Activated CD8-positive, alpha-beta memory T cell treated with anti-CD3 and anti-CD28 coated beads for 36 hours (primary cell): ENCODE results near the gene AGPAT1. TPM values are rescaled to one million over a fixed set of nuclear protein-coding genes. Genes with fewer than 3 reads are reported as not detected.

Source experiments
- CTCF ChIA-PET: fragments of 350-600 bp; sonication (Branson Sonifier 250); formaldehyde crosslinking; loops from one replicate; lab custom pipeline; 2021; ENCODE audit warnings: antibody characterized with exemption; lab: Charles Lee
- POLR2A ChIA-PET: fragments of 350-600 bp; sonication (Branson Sonifier 250); formaldehyde crosslinking; loops from one replicate; lab custom pipeline; 2021; ENCODE audit warnings: antibody characterized with exemption; lab: Charles Lee
- total RNA-seq, 2 experiments: library from RNA; stranded (reverse); gene quantifications; one replicate each; pipeline ENCODE4 v1.2.3, GENCODE V29; 2021

Gene AGPAT1
- total RNA-seq, 2 experiments from 2014 or later = 41.0 to 43.5 TPM

DNA sequence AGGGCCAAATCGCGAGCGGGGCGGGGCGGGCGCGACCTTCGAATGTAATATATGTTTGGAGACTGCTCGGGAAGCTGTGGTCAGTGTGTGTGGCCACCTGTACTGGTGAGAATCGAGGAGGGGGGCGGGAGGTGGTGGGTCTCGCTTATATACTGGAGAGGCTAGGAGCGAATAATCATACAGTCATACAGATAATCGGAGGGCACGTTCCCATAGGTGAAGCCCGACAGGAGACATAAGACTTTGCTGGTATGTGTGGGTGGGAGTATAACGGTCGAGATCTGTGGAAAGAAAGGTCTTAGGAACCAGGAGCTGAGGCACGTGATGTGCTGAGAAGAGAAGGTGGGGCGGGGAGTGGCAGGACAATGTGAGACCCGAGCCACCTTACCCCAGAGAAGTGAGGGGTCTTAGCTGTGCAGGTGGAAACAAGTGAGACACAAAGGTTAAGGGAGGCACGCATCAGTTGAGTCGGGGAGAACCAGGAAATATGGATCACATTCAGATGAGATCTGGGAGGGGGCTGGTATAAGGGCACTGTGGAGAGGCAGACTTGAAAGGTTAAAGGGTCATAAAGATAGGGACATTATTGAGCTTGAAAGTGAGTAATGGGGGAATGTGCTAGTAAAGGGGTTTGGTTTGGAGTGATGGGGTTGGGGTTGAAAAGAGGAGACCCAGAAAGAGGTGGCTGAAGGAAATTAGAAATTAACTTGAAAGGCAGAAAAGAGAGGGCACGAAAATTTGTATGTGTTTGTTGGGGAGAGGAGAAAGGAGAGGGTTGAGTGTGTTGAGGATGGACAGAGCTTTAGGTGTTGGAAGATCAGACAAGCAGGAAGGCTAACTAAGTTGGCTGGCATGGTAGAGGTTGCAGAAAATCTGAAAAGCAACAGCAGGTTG, 2.9 kb upstream of the AGPAT1 start:
- ChIA-PET POLR2A (interaction anchor here (0.5 to 1.2 kb wide), 5 partner anchors 11 to 167 kb away, joined by 3 to 16 read pairs (median 7); partner anchors contain the start of genes GPSM3 and PBX2), CTCF (interaction anchor here (0.7 to 1.5 kb wide), 4 partner anchors 9 to 67 kb away, joined by 4 to 7 read pairs (median 5); partner anchors contain the start of gene GPSM3)

DNA sequence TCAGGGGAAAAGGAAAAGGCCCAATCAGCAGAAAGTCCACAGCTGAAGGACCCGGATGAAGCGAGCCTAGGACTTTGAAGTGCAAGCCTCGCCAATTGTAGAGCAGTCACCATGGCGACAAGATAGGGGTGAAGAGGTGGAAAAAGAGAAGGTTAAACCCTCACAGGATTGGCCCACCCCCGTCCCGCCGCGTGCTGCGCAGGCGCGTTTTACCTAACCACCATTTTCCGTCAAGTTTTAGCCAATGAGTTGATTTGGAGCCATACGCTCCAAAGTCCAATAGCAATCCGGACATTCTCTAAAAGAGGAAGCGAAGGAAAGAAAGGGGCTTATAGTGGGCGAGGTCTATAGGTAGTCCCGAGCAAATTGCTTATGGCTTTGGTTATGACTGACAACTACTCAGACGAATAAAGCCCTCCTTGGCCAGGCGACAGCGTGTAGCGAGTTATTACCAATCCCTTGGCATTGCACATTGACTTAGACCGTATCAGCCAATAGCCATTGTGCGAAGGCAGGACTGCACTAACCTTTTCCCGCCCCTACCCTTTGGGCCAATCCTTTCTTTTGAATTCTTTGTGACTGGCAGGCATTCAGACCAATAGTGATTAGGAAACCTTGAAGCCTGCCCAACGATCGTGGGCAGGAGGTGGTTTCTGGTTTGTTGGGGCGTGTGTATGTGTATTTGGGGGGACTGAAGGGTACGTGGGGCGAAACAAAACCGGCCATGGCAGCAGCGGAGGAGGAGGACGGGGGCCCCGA, 2.1 kb upstream of the AGPAT1 start, which contains the start of gene RNF5:
Gene RNF5 (plus strand): TSS at position 618 of the 759 bp plus-strand sequence. CDS start 107 bp downstream, at position 725.
- ChIA-PET CTCF (interaction anchor here (1.2 to 1.5 kb wide), 2 partner anchors 10 to 15 kb away, joined by 4 to 7 read pairs; partner anchors contain the start of gene GPSM3), POLR2A (interaction anchor here (1.2 kb wide), 1 partner anchor 15 kb away, joined by 7 read pairs; the partner anchor contains the start of gene GPSM3)

DNA sequence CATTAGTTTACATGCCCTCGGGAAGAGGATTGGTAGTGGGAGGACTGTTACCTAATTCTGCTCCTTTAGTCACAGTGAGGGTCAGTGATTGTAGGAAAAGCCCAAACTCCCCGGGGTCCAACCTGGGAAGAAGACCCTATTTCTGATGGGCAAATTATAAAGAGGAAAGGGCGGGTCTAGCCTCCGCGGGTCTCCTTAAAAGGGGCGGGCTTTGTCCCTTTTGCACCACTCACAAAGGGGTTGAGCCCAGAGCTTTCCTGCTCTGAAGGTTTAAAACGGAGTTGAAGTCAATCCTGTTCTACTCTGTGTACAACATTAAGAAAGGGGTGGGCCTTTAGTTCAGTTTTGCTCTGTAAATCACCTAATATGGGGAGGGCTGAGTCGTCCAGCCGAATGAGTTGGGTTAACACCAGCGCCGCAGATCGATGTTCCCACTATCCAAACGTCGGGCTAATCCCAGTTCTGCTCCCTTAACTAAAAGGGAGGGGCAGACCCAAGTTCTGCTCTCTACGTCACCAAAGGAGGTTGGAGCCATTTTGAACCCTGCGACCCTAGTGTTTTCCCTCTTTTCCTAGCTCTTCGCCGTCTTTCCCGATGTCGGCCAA, 1.4 kb upstream of the AGPAT1 start:
- POLR2A ChIA-PET = no interaction called here
- CTCF ChIA-PET = interaction anchor here (1.5 to 1.7 kb wide), 2 partner anchors 10 to 18 kb away, joined by 4 read pairs; no protein-coding TSS in a partner anchor

- ChIA-PET POLR2A (interaction anchor here (0.7 kb wide), 1 partner anchor 16 kb away, joined by 4 read pairs; the partner anchor contains the start of gene GPSM3), CTCF (interaction anchor here (1.5 to 1.7 kb wide), 2 partner anchors 11 to 19 kb away, joined by 4 read pairs; no protein-coding TSS in a partner anchor)
Measured at GRCh38 chr6:32176476-32177182, 745 bp upstream of the AGPAT1 start.

GRCh38 chr6:32175322-32175710, 568 bp downstream of the AGPAT1 start:
- POLR2A ChIA-PET = no interaction called here

GRCh38 chr6:32174416-32174815, 1.5 kb downstream of the AGPAT1 start:
- CTCF ChIA-PET = no interaction called here
- POLR2A ChIA-PET = no interaction called here

More at GRCh38 chr6:32175322-32175710, 568 bp downstream of the AGPAT1 start:
- CTCF ChIA-PET = no interaction called here

DNA sequence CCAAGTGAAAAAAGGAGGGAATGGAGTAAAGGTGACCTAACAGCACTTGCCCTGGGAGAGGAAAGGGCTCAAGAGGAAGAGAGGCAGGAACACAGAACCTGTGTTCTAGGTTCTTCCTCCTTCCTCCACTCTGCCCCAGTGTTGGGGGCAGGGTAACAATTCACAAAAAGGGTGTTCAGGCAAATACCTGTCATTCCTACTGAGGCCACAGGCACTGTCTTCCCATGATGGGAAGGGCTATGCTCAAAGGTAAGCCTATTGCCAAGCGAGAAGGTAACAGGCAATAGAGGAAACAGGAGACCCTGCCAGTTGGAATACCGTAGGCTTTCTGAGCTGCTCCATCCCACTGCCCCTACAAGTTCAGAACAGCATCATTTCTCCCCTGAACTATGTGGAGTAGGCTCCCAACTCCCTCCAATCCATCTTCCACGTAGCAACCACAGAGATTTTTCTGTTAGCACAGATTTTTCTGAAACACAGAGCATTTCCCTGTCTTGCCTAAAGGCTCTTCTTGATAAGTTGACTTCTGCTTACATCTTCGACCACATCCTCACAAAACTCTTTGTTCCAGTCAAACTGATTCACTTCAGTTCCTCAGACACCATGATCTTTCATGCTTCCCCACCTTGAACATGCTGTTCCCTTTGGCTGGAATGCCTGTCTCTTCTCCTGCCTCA, 2.7 kb downstream of the AGPAT1 start:
- ChIA-PET POLR2A (no interaction called here), CTCF (no interaction called here)

- POLR2A ChIA-PET = no interaction called here
Measured at GRCh38 chr6:32171234-32171633, 4.7 kb downstream of the AGPAT1 start.

GRCh38 chr6:32170294-32170693, 5.6 kb downstream of the AGPAT1 start:
- ChIA-PET POLR2A (no interaction called here), CTCF (no interaction called here)

More at GRCh38 chr6:32171234-32171633, 4.7 kb downstream of the AGPAT1 start:
- CTCF ChIA-PET = no interaction called here

GRCh38 chr6:32168807-32169591, 6.9 kb downstream of the AGPAT1 start:
- ChIA-PET CTCF (no interaction called here), POLR2A (no interaction called here)

DNA sequence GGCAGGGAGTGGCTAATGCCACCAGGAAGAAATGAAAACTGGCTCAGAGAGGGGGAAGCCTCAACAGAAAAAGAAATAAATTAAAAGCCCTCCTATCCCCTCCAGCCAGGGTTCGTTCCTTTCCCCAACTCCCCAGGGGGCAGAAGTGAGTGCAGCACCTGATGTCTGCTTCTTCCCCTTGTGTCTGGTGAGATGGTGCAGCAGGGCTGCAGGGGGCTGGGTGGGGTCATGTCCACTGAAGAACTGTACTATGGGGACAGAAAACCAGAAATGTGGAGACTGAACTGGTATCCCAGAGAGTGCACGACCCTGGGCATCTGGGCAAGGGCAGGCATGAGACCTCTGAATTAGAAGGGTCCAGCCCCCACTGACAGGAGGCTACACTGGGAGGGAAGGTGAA, 7.5 kb downstream of the AGPAT1 start:
- POLR2A ChIA-PET = no interaction called here
- CTCF ChIA-PET = no interaction called here

- CTCF ChIA-PET = no interaction called here
Measured at GRCh38 chr6:32167761-32168262, 8.1 kb downstream of the AGPAT1 start.

DNA sequence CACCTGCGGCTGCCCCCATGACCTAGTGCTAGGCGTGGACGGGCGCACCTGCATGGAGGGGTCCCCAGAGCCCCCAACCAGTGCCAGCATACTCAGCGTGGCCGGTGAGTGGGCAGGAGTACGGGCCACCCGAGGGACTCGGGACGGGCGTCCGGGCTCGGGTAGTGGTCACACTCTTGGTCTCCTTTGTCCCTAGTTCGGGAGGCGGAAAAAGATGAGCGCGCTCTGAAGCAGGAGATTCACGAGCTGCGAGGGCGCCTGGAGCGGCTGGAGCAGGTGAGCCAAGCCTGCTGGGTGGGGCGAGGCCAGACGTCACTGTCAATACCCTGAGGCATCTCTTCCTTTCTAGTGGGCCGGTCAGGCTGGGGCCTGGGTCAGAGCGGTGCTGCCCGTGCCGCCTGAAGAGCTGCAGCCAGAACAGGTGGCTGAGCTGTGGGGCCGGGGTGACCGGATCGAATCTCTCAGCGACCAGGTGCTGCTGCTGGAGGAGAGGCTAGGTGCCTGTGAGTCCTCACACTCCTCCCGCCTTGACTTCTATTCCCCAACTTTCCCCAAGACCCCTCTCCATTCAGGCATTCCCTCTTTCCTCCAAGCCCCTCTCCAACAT, 8.6 kb downstream of the AGPAT1 start:
- CTCF ChIA-PET = no interaction called here

More at GRCh38 chr6:32167761-32168262, 8.1 kb downstream of the AGPAT1 start:
- POLR2A ChIA-PET = no interaction called here

GRCh38 chr6:32166411-32167061, 9.3 kb downstream of the AGPAT1 start:
- POLR2A ChIA-PET = no interaction called here
- CTCF ChIA-PET = no interaction called here

More for the DNA sequence above, 8.6 kb downstream of the AGPAT1 start:
- POLR2A ChIA-PET = no interaction called here

GRCh38 chr6:32164295-32164694, 11.6 kb downstream of the AGPAT1 start, which contains the start of gene EGFL8:
TSS of gene EGFL8 (plus strand) at chr6:32164595. CDS start at chr6:32166166, 1,571 bp downstream.
- CTCF ChIA-PET = interaction anchor here (1.6 kb wide), 1 partner anchor 10 kb away, joined by 4 read pairs; no protein-coding TSS in a partner anchor
- POLR2A ChIA-PET = interaction anchor here (0.6 kb wide), 1 partner anchor 502 kb away, joined by 6 read pairs; no protein-coding TSS in a partner anchor
